Measurements from ENCODE around the gene AP2B1.

DNA sequence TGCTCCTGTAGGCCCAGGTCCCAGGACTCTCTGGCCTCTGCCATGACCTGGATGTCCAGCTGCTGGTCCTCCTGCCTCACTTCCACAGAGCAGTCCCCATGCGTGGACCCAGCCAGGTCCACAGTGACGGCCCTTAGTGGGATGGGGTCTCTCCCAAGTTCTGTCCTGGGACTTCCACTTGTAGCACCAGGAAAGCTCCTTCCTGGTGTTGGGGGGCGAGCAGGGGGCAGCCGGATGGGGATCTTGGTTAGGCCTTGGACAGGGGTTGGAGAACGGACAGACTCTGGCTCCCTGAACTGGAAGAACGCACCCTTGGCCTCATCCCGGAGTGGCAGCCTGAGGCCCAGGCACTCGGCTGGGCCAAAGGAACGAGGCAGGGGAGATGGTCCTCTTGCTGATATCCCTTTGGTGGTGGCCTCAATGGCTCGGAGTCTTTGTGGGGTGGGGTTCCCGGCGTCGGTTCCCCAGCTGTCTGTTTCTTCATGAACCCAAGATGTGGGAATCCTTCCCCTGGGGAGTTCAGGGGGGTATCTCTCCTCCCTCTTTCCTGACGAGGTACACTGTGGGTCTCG, 158.7 kb downstream of the AP2B1 start:
- TF ChIP-seq, protein P1, sequence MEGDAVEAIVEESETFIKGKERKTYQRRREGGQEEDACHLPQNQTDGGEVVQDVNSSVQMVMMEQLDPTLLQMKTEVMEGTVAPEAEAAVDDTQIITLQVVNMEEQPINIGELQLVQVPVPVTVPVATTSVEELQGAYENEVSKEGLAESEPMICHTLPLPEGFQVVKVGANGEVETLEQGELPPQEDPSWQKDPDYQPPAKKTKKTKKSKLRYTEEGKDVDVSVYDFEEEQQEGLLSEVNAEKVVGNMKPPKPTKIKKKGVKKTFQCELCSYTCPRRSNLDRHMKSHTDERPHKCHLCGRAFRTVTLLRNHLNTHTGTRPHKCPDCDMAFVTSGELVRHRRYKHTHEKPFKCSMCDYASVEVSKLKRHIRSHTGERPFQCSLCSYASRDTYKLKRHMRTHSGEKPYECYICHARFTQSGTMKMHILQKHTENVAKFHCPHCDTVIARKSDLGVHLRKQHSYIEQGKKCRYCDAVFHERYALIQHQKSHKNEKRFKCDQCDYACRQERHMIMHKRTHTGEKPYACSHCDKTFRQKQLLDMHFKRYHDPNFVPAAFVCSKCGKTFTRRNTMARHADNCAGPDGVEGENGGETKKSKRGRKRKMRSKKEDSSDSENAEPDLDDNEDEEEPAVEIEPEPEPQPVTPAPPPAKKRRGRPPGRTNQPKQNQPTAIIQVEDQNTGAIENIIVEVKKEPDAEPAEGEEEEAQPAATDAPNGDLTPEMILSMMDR (IDR thresholded peaks at IDR 0.05) = no peak
- no peak for TF ChIP-seq POLR2AphosphoS5 (IDR thresholded peaks at IDR 0.05)
